Upper lobe of left lung (tissue), 6 donors: Measurements from ENCODE around the gene C1QTNF12. TPM values are rescaled to one million over a fixed set of nuclear protein-coding genes. Genes with fewer than 3 reads are reported as not detected.

Source experiments
- ATAC-seq, 2 donors: fragments of 200-7000 bp; cut with Tn5 transposase; one replicate each; pipeline ENCODE4 v1.9.1; 2022; ENCODE audit warnings: mild to moderate bottlenecking in 2 of 2, moderate library complexity in 2 of 2; ENCODE audit not compliant: low FRiP score in 2 of 2
- DNase-seq, 2 donors: peaks; one replicate each; pipeline ENCODE4 v3.0.0-alpha.2; 2019 to 2020
- H3K27ac ChIP-seq, 4 donors: fragments of 200-600 bp; sonication (generic); one replicate each; pipeline ENCODE4 v1.5.1; 2016 to 2019
- H3K27me3 ChIP-seq, 4 donors: fragments of 200-600 bp; sonication (generic); one replicate each; pipeline ENCODE4 v1.5.1; 2017 to 2019
- H3K36me3 ChIP-seq, 4 donors: fragments of 200-600 bp; sonication (generic); one replicate each; pipeline ENCODE4 v1.5.1; 2016 to 2019
- H3K4me1 ChIP-seq, 4 donors: fragments of 200-600 bp; sonication (generic); one replicate each; pipeline ENCODE4 v1.5.1; 2018 to 2019
- H3K4me3 ChIP-seq, 4 donors: fragments of 200-600 bp; sonication (generic); one replicate each; pipeline ENCODE4 v1.5.1; 2017 to 2019; ENCODE audit warnings: mild to moderate bottlenecking in 2 of 4, moderate library complexity in 1 of 4
- H3K9me3 ChIP-seq, 4 donors: fragments of 200-600 bp; sonication (generic); one replicate each; pipeline ENCODE4 v1.5.1; 2018 to 2019
- CTCF ChIP-seq, 6 experiments: fragments of 450-650 bp in 4 of 6; fragments of 200-600 bp in 2 of 6; sonication (generic) in 2 of 6; IDR thresholded peaks; one replicate each; pipeline ENCODE4 v1.5.1; 2016 to 2019; ENCODE audit warnings: antibody characterized with exemption in 6 of 6
- EP300 ChIP-seq, 4 donors: sonication (generic); formaldehyde crosslinking; IDR thresholded peaks; one replicate each; pipeline ENCODE4 v1.5.1; 2017; ENCODE audit warnings: antibody characterized with exemption in 4 of 4, control low read depth in 2 of 4
- POLR2A ChIP-seq, 4 donors: fragments of 450-650 bp; IDR thresholded peaks; one replicate each; pipeline ENCODE4 v1.5.1; 2016 to 2017; ENCODE audit warnings: antibody characterized with exemption in 4 of 4, mild to moderate bottlenecking in 2 of 4
- POLR2AphosphoS5 ChIP-seq, 2 donors: sonication (generic); formaldehyde crosslinking; IDR thresholded peaks; one replicate each; pipeline ENCODE4 v1.5.1; 2017; ENCODE audit warnings: antibody characterized with exemption in 2 of 2
- WGBS, 2 donors: methylation state at CpG; one replicate each; pipeline ENCODE4 v1.1.5; 2017 to 2018; 5-methylcytosine and 5-hydroxymethylcytosine counted together
- total RNA-seq, 6 donors: library from RNA; depleted of rRNA in 4 of 6; stranded (reverse); fragments of >200 nt in 4 of 6; gene quantifications; one replicate each; pipeline versions ENCODE4 v1.1.0 to v1.2.1, GENCODE V29; 2016 to 2021
- donor health status: DM: no; HTN: no; CAD: no; lungs with moderate emphysema.
- donor health status: DM: no; HTN: yes; CAD: no; lungs with severe emphysema.

C1QTNF12 gene
- total RNA-seq, 6 donors from 2014 or later = 1.9 to 6.3 (median 2.8) TPM; not detected in 2

DNA sequence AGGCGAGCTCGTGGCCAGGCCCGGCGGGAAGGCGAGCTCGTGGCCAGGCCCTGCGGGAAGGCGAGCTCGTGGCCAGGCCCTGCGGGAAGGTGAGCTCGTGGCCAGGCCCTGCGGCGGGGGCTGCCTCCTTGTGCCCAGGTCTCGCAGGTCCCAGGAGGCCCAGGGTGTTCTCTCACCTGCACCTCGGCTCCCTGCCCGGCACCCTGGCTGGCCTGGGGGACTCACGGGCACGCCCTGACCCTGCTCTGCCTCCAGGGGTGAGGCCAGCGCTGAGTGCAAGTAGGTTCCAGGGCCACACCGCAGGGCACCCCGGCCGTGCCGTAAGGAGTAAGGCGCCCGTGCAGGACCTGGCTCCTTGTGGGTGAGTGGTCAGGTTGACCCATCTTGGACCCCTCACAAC, 19.1 kb downstream of the C1QTNF12 start:
- Histone ChIP-seq H3K4me1 (peaks cover 18 to 28% (median 18%) of the 10 kb centered on the region in 4 donors), H3K36me3 (peaks cover 23 to 64% (median 55%) of the 10 kb centered on the region in 4 donors), H3K4me3 (no peak overlapping the region), H3K9me3 (no peaks in the 10 kb centered on the region), H3K27me3 (no peaks in the 10 kb centered on the region), H3K27ac (no peak overlapping the region)
- peak in 1 of 2 donors; percentile 82 for DNase-seq
- TF ChIP-seq CTCF (IDR thresholded peaks at IDR 0.05) = no peak
- TF ChIP-seq POLR2AphosphoS5 (IDR thresholded peaks at IDR 0.05) = no peak
- TF ChIP-seq EP300 (IDR thresholded peaks at IDR 0.05) = no peak
- no peak for TF ChIP-seq POLR2A (IDR thresholded peaks at IDR 0.05)
- WGBS, 2 donors = 93 to 99% methylated on average over 11 to 13 of the region's 25 CpGs
- ATAC-seq = no peak

- H3K36me3 ChIP-seq = peaks cover 29 to 70% (median 61%) of the 10 kb centered on the region in 4 donors
- DNase-seq (peak in 1 of 2 donors; percentile 71), ATAC-seq (no peak)
- no peaks in the 10 kb centered on the region for H3K9me3 ChIP-seq
- no peaks in the 10 kb centered on the region for H3K27me3 ChIP-seq
- WGBS, 2 donors = 94 to 98% methylated on average over 18 to 40 of the region's 44 CpGs
- H3K4me1 ChIP-seq = peaks cover 18 to 27% (median 18%) of the 10 kb centered on the region in 4 donors
- no peak overlapping the region for H3K4me3 ChIP-seq
- no peak for TF ChIP-seq EP300 (IDR thresholded peaks at IDR 0.05)
- TF ChIP-seq CTCF (IDR thresholded peaks at IDR 0.05) = no peak
- no peak for TF ChIP-seq POLR2A (IDR thresholded peaks at IDR 0.05)
- no peak for TF ChIP-seq POLR2AphosphoS5 (IDR thresholded peaks at IDR 0.05)
- H3K27ac ChIP-seq = no peak overlapping the region
Observed at GRCh38 chr1:1226566-1227362, 19.8 kb downstream of the C1QTNF12 start.

DNA sequence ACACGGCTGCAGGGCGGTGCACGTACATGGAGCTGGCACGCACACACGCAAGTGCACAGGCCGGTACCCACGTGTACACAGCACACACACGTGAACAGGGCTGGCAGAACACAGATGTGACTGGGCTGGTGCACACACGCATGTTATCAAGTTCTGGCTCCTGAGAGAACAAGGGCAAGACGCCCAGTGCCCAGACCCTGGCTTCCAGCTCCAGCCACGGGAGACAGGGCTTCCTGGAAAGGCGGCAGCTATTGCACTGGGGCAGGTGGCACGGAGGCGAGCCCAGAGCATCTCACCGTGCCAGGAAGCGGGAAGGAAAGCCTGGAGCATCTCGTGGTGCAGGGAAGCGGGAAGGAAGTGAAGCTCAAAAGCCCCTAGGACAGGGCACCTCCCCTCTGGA, 20.6 kb downstream of the C1QTNF12 start:
- WGBS, 2 donors = 92 to 94% methylated on average over 17 to 18 of the region's 18 CpGs
- ATAC-seq (no peak), DNase-seq (no peak)
- TF ChIP-seq CTCF (IDR thresholded peaks at IDR 0.05) (no peak), POLR2A (IDR thresholded peaks at IDR 0.05) (no peak), POLR2AphosphoS5 (IDR thresholded peaks at IDR 0.05) (no peak), EP300 (IDR thresholded peaks at IDR 0.05) (no peak)
- Histone ChIP-seq H3K9me3 (no peaks in the 10 kb centered on the region), H3K27ac (no peak overlapping the region), H3K4me3 (no peak overlapping the region), H3K27me3 (no peaks in the 10 kb centered on the region), H3K4me1 (peaks cover 15 to 25% (median 16%) of the 10 kb centered on the region in 4 donors), H3K36me3 (peaks cover 30 to 79% (median 69%) of the 10 kb centered on the region in 4 donors)

DNA sequence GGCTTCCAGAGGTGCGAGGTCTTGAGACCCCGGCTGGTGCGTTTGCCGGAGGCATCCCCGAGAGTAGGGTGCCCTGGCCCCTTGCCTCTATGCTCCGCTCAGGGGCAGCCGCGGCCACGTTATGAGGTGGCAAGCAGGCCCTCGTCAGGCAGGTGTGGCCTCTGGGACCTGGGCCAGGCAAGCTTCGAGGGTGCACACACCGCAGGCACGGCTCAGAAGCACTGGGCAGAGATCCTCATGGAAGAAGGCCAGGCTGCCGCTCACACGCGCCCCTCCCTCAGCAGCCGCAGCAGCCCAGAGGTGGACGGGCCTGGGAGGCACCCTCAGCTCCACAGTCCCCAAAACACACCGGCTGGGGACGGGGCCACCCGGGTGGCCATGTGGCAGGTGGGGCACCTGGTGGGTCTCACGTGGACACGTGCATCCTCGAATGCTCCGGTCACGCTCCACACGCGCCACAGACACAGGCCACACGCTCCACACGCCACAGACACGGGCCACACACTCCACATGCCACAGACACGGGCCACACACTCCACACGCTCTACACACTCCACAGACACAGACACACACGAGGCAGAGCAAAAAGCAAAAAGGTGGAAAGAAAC, 21.2 kb downstream of the C1QTNF12 start:
- H3K36me3 ChIP-seq = peaks cover 35 to 85% (median 74%) of the 10 kb centered on the region in 4 donors
- peaks cover 10 to 19% (median 11%) of the 10 kb centered on the region in 4 donors for H3K4me1 ChIP-seq
- ATAC-seq (peak in 1 of 2 donors; percentile 1), DNase-seq (peak in 1 of 2 donors; percentile 71)
- no peak overlapping the region for H3K27ac ChIP-seq
- no peaks in the 10 kb centered on the region for H3K27me3 ChIP-seq
- no peaks in the 10 kb centered on the region for H3K9me3 ChIP-seq
- no peak overlapping the region for H3K4me3 ChIP-seq
- WGBS, 2 donors = 93 to 94% methylated on average over 21 to 29 of the region's 34 CpGs
- TF ChIP-seq POLR2A (IDR thresholded peaks at IDR 0.05) (no peak), EP300 (IDR thresholded peaks at IDR 0.05) (no peak), CTCF (IDR thresholded peaks at IDR 0.05) (no peak), POLR2AphosphoS5 (IDR thresholded peaks at IDR 0.05) (no peak)
